ENCODE data around the gene RIMBP2.

Gene RIMBP2

GRCh38 chr12:130401703-130402102 is 314.4 kb downstream of the RIMBP2 start:
- TF ChIP-seq SIN3A (IDR thresholded peaks at IDR 0.05; ENCODE audit: borderline replicate concordance, insufficient read depth, low read length) (no peak), POLR2AphosphoS5 (IDR thresholded peaks at IDR 0.05; ENCODE audit: low read depth, low read length) (no peak), FOXP2 (optimal IDR thresholded peaks at IDR 0.05; ENCODE audit: borderline replicate concordance, extremely low read depth, extremely low read length, insufficient read depth) (no peak), TAF1 (IDR thresholded peaks at IDR 0.05; ENCODE audit: borderline replicate concordance, insufficient read depth, low read length) (no peak)
- TF ChIP-seq, protein P1, sequence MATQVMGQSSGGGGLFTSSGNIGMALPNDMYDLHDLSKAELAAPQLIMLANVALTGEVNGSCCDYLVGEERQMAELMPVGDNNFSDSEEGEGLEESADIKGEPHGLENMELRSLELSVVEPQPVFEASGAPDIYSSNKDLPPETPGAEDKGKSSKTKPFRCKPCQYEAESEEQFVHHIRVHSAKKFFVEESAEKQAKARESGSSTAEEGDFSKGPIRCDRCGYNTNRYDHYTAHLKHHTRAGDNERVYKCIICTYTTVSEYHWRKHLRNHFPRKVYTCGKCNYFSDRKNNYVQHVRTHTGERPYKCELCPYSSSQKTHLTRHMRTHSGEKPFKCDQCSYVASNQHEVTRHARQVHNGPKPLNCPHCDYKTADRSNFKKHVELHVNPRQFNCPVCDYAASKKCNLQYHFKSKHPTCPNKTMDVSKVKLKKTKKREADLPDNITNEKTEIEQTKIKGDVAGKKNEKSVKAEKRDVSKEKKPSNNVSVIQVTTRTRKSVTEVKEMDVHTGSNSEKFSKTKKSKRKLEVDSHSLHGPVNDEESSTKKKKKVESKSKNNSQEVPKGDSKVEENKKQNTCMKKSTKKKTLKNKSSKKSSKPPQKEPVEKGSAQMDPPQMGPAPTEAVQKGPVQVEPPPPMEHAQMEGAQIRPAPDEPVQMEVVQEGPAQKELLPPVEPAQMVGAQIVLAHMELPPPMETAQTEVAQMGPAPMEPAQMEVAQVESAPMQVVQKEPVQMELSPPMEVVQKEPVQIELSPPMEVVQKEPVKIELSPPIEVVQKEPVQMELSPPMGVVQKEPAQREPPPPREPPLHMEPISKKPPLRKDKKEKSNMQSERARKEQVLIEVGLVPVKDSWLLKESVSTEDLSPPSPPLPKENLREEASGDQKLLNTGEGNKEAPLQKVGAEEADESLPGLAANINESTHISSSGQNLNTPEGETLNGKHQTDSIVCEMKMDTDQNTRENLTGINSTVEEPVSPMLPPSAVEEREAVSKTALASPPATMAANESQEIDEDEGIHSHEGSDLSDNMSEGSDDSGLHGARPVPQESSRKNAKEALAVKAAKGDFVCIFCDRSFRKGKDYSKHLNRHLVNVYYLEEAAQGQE (IDR thresholded peaks at IDR 0.05; ENCODE audit: insufficient read depth in 1 of 2, low read depth in 2 of 2, low read length in 2 of 2): no peak

- TF ChIP-seq FOXP2 (optimal IDR thresholded peaks at IDR 0.05; ENCODE audit: borderline replicate concordance, extremely low read depth, extremely low read length, insufficient read depth): no peak
Observed at GRCh38 chr12:130398100-130398848, 317.8 kb downstream of the RIMBP2 start.

DNA sequence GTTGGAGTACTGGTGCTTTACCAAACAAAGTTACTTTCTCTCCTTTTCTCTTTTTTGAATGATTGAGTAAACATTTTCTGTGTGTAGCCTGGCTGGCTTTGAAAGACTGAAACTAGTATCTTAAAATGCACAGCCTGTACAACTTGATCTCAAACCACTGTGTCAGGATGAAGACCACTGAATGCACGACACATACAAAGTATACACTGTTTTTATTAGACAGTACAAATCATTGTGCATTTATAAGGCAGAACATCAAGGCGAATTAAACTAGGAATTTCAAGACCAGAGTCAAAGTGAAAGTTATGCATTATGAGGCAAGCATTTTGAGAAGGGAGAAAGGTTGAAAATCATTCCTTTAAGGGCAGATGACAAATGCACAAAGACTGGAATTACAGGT is 319.4 kb downstream of the RIMBP2 start:
- no peak for TF ChIP-seq TAF1 (IDR thresholded peaks at IDR 0.05; ENCODE audit: borderline replicate concordance, insufficient read depth, low read length)
- TF ChIP-seq FOXP2 (optimal IDR thresholded peaks at IDR 0.05; ENCODE audit: borderline replicate concordance, extremely low read depth, extremely low read length, insufficient read depth): no peak
- no peak for TF ChIP-seq POLR2AphosphoS5 (IDR thresholded peaks at IDR 0.05; ENCODE audit: low read depth, low read length)
- TF ChIP-seq SIN3A (IDR thresholded peaks at IDR 0.05; ENCODE audit: borderline replicate concordance, insufficient read depth, low read length): no peak
- TF ChIP-seq, protein P1 (IDR thresholded peaks at IDR 0.05; ENCODE audit: insufficient read depth in 1 of 2, low read depth in 2 of 2, low read length in 2 of 2): no peak

DNA sequence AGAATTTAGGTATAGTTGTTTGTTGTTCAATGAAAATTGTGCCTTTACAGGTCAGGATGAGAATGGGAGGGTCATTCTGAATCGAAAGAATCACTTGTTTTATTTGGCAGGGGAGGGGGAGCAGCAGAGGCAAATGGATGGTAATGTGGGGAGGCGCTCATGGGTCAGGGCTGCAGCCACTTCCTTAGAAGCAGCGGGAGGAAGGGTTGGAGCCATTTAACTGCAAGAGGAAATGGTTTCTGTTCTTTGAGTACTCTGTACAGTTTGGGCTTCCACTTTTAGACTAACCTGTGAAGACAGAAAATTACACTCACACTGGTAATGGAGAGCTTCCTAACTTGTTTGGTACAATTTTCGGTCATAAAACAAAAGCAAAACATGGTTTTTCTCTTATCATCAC is 321.2 kb downstream of the RIMBP2 start:
- TF ChIP-seq FOXP2 (optimal IDR thresholded peaks at IDR 0.05; ENCODE audit: borderline replicate concordance, extremely low read depth, extremely low read length, insufficient read depth) (no peak), POLR2AphosphoS5 (IDR thresholded peaks at IDR 0.05; ENCODE audit: low read depth, low read length) (no peak), SIN3A (IDR thresholded peaks at IDR 0.05; ENCODE audit: borderline replicate concordance, insufficient read depth, low read length) (no peak)
- TF ChIP-seq, protein P1 (IDR thresholded peaks at IDR 0.05; ENCODE audit: insufficient read depth in 1 of 2, low read depth in 2 of 2, low read length in 2 of 2): no peak

DNA sequence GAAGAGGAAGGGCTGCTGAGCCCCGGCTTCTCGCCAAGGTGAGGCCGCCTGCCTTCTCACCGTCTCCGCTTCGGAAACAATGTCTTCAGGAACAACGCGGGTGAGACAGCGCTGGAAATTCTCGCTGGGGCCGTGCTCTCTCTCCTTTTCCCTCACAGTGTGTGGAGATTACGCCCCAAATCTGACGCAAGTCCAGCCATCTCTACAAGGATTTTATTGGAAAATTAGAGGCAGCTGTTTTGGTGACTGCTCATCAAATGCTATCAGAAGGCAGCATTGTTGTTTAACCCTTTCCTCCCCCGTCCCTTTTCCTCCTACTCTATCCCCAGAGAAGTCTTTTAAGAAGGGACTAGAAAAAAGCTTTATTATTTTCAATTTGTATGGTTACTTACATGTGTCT is 324.9 kb downstream of the RIMBP2 start:
- TF ChIP-seq POLR2AphosphoS5 (IDR thresholded peaks at IDR 0.05; ENCODE audit: low read depth, low read length) (no peak), FOXP2 (optimal IDR thresholded peaks at IDR 0.05; ENCODE audit: borderline replicate concordance, extremely low read depth, extremely low read length, insufficient read depth) (no peak), TAF1 (IDR thresholded peaks at IDR 0.05; ENCODE audit: borderline replicate concordance, insufficient read depth, low read length) (no peak), SIN3A (IDR thresholded peaks at IDR 0.05; ENCODE audit: borderline replicate concordance, insufficient read depth, low read length) (no peak)
- TF ChIP-seq, protein P1 (IDR thresholded peaks at IDR 0.05; ENCODE audit: insufficient read depth in 1 of 2, low read depth in 2 of 2, low read length in 2 of 2): no peak

All from PFSK-1 (cell line).